Fibroblast of skin of left quadriceps (primary cell): ENCODE data around the gene ANKRD9.

ENCODE experiments used
- DNase-seq, 2 experiments: peaks; one replicate each; pipeline ENCODE4 v3.0.0-alpha.2; 2013; ENCODE audit warnings: low read depth in 2 of 2

The ANKRD9 gene

DNA sequence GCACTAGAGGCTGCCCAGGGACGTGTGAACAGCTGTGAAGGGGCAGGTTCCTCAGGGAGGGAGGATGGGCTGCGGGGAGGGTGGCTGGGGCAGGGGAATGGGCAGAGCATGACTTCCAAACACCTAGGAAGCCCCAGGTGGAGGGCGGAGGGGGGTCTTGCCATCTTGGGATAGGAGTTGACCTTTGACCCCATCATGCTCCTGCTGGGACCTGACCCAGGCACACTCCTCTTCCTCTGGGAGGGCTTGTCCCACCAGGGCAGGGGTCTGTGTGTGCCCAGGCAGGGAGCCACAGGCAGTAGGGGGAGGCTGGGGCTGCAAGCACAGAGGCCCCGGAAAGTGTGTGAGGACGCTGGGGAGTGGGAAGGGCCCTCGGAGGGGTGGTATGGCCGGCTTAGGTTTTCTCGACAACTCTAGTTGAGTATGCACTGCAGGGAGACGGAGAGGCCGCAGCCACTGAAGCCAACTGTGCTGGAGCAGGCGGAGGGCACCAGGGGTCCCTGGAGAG, 3.3 kb upstream of the ANKRD9 start:
- no peak for DNase-seq

DNA sequence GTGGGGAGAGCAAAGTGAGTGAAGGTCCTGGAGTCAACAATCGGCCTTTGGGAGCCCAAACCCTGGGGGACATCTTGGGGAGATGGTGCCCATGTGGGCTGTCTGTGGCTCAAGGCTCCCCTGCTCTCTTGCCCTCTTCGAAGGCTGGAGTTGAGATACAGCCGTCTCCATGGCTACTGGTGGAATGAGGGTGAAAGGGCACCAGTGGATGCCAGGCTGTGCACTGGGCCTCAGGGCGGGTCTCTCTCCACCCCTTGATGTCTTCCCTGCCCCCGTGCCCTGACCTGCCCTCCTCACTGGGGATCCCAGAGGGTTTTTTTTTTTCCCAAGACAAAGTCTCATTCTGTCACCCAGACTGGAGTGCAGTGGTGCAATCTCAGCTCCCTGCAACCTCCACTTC, 2.0 kb upstream of the ANKRD9 start:
- no peak for DNase-seq

- no peak for DNase-seq
Observed at GRCh38 chr14:102510616-102511520, 1.3 kb upstream of the ANKRD9 start.

GRCh38 chr14:102508774-102509745, 516 bp downstream of the ANKRD9 start:
- DNase-seq: no peak

DNA sequence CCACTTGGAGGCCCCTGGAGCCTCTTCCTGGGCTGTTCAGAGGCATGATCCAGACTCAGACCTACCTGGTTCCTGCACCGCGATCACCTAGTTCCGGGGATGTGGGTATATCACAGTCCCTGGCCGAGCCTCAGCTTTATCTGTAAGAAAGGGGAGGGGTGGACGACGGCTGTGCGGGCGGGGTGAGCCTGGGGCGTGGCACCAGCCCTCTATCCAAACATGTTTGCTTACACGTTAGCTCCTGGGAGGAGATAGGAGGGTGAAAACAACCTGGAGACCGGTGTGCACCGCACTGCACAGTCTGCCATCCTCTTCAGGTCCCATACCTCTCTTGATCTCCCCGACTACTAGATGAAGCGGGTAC, 1.2 kb downstream of the ANKRD9 start:
- no peak for DNase-seq

- no peak for DNase-seq
Observed at GRCh38 chr14:102507857-102508312, 1.7 kb downstream of the ANKRD9 start.

DNA sequence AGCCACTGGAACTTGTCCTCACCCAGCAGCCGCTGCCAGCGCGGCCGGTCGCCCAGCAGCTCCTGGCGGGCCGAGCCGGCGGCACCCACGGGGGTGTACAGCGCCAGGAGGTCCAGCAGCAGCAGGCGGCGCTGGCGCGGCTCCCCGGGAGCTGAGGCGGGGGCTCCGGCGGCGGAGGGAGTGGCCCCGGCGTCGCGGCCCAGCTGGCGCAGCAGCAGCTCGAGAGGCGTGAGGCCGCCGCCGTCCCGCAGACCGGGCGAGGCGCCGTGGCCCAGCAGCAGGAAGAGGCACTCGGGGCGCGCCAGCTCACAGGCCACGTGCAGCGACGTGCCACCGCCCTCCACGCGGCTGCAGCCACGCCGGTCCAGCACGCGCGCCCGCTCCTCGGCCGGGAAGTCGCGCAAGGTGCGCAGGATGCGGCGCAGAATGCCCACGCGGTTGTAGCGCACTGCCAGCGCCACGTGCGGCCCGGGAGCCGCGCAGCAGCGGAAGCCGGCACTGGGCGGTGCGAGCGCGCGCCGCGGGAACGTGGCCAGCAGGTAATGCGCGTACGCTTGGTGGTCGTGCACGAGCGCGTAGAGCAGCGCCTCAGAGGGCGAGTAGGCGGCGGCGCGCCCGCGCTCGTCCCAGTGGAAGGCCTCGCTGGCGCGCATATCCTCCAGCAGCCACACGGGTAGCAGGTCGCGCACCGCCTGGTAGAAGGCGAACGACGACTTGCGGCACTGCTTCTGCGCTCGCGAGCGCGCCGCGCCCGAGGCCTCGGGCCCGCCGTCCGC, 2.3 kb downstream of the ANKRD9 start:
- DNase-seq: no peak

GRCh38 chr14:102506626-102506925, 3.0 kb downstream of the ANKRD9 start:
- no peak for DNase-seq

GRCh38 chr14:102505775-102506625, 3.6 kb downstream of the ANKRD9 start:
- DNase-seq: no peak

GRCh38 chr14:102505000-102505619, 4.5 kb downstream of the ANKRD9 start:
- no peak for DNase-seq

DNA sequence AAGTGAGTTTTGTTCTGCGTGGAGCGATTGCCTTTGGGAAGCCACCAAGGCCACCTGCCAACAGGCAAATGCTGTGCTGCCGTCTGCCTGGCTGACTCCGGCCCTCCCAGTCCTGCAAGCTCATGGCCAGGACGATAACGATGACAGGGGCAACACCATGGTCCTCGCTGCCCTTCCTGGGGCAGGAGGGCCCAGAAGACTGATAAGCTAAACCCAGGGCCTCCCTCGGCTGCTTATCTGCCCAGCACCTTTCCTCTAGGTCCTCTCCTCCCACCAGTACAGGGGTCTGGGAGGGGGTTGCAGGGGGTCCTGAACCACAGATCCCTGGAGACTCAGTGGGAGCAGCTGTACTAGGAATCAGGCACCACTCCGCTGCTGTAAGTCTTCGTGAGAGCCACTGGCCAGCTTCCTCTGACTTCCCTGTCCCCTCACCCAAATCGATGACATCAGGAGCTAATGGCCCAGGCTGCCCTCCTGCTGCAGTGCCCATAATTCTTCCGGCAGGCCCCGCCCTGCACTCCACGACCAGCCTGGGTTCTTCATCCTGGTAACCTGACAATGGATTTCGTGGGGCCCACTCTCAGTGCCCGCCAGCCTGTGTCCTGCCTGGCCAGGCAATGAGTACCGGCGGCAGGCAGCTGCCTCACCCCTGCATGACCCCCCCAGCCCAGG, 5.1 kb downstream of the ANKRD9 start:
- DNase-seq: no peak

- DNase-seq: no peak
Observed at GRCh38 chr14:102503641-102504327, 5.8 kb downstream of the ANKRD9 start.

DNA sequence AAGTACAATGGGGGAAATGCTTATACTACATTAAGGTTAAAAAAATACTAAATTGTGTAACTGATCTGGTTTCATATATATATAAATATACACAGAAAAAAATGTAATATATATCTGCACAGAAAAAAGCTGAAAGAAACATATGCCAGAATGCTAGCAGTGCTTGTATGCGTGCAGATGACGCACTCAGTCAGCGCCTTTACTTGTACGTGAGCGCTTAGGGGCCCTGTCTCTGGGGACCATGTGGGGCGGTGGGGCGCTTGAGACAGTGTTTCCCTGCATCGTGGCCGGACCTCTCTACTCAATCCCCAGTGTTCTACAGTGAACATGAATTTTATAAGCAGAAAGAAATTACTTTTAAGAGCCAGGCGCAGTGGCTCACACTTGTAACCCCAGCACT, 7.0 kb downstream of the ANKRD9 start:
- no peak for DNase-seq

- DNase-seq: no peak
Observed at GRCh38 chr14:102501751-102502315, 7.7 kb downstream of the ANKRD9 start.

DNA sequence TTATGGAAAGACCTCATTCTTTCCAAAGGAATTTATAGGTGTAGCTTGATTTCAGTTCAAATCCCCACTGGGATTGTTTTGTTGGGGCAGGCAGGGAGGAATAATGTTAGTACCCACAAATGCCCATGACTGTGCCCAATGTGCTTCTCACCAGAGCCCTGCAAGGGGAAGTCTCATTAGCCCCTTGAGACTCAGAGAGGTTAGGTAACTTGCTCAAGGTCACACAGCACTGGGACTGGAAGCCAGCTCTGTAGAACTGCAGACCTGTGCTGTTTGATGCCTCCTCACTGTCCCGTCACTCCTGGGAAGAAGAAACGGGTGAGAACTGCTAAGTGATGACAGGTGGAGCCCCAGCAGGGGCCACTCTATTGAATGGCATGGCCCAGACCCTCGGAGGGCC, 8.9 kb downstream of the ANKRD9 start:
- no peak for DNase-seq

DNA sequence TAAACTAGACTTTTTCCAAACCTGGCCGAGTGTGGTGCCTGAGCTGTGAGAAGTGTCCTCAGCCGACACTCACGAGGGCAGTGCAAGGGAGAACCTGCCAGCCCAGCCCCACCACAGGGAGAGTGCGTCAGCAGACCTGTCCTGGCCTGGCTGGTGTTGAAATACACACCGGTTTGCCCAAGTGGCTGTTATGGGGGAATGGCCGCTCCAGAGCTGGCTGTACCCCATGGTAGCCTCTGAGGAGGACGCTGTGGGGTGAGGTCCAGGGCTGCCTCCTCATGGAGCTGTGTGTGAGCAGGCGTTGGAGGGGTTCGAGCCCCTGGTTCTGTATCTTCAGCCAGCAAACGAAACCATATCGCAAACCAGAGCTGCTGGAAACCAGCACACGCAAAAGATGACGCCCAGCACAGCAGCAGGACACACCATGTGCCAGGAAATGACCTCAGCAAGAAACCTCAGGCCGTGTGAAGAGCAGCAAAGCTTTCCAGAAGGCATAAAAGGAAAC, 9.4 kb downstream of the ANKRD9 start:
- peak; percentile 35 to 37 for DNase-seq

DNA sequence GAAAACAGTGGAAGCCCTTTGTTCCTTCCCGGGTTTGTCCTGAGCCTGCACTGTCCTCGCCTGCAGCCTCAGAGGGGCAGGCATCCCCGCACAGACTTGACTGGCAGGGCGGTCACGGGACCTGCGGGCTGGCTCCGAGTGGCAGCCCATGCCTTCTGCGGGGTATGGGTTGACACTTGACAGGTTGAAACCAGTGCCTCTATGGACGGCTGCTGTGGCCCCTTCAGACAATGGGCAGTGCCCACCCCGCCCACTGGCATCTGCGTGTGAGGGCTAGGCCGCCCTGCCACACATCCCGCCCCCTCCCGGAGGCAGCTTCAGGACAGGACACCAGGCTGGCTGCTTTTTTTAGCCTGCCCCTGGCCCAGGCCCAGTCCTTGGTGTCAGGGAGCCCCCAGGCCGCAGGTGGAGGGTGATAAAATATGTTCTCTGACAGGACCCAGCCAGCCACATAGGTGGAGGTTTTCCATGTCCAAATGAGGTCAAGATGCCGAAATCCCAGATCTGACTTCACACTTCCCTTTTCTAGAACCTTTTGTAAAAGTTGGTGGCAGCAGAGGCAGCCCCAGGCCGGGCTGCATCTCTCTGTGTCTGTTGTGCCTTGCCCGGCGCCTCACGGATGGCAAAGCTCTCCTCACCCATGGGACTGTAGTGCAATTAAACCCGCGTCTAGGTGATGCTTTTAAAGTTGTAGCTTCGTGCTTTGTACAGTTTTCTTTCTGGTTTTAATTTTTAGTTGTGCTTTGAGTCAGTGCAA, 10.0 kb downstream of the ANKRD9 start:
- DNase-seq: no peak
